GM10266 (cell line): ENCODE results near the gene MINDY3.
A peak's percentile ranks its signal among the peaks of the same experiment; 100 is the strongest.

ENCODE experiments used
- DNase-seq: peaks from one replicate; pipeline ENCODE4 v3.0.0; 2012; ENCODE audit errors: extremely low spot score
- TF ChIP-seq, protein P1 (sequence below): IDR thresholded peaks from 2 replicates; pipeline ENCODE4 v1.5.1; 2012; ENCODE audit warnings: mild to moderate bottlenecking, low read depth; ENCODE audit not compliant: control insufficient read depth, insufficient read depth; ENCODE audit errors: missing control alignments

MINDY3 gene

DNA sequence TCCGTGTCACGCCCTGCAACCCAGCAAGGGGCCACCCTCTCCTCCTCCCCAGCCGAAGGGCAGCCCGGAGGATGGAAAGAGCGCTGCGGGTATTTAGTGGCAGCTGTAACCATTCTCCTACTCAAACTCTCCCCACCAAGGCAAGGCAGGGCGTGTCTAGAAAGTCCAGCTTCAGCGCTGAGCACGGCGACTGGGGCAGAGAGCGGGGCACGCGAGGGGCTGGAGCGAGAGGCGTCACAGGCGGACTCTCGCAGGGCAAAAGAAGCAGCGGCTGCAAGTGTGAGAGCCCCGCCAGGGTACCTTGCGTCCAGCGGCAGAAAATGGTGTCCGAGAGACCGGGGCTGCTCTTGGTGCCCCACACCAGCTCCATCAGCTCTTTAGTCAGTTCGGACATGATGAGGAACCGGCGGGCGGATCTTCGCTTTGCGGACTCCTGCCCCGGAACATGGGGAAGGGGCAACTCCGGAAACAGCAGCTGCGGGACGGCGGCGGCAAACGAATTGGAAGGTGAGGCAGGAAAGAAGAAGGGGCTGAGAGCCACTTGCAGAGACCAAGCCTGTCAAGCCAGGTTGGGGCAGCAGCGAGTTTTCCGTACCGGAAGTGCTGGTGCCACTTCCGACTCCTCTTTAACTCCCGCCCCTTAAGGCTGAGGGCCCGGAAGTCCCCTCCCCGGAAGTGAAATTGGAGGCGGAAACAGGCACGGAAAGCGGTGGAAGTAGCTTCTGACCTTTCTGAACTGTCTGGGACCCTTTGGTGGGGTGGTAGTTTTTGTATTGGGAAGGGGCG, at the start of gene MINDY3:
TSS of gene MINDY3 (minus strand) at position 602 of the 786 bp plus-strand sequence. CDS start at position 394, 208 bp downstream.
- TF ChIP-seq, protein P1, sequence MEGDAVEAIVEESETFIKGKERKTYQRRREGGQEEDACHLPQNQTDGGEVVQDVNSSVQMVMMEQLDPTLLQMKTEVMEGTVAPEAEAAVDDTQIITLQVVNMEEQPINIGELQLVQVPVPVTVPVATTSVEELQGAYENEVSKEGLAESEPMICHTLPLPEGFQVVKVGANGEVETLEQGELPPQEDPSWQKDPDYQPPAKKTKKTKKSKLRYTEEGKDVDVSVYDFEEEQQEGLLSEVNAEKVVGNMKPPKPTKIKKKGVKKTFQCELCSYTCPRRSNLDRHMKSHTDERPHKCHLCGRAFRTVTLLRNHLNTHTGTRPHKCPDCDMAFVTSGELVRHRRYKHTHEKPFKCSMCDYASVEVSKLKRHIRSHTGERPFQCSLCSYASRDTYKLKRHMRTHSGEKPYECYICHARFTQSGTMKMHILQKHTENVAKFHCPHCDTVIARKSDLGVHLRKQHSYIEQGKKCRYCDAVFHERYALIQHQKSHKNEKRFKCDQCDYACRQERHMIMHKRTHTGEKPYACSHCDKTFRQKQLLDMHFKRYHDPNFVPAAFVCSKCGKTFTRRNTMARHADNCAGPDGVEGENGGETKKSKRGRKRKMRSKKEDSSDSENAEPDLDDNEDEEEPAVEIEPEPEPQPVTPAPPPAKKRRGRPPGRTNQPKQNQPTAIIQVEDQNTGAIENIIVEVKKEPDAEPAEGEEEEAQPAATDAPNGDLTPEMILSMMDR, result no peak
- DNase-seq, result peak; percentile 64

DNA sequence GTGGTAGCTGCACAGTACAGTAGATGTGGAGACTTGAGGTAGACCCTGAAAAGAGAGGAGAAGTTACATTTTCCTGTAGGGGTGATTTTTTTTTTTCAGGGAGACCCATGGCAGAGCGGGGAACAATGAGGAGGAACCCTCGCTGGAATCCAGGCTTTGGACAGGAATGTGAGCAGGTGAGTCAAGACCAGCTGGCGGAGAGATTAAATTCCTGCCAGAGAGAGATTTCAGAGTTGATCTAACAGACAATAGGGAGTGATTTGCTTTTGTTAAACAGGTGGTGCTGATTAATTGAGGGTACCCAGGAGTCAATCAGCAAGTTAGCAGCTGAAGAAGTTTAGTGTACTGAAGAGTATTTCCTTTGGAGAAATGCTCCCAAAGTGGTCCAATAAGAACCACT, 41.6 kb upstream of the MINDY3 start:
- DNase-seq, result no peak
- TF ChIP-seq, protein P1, result no peak

DNA sequence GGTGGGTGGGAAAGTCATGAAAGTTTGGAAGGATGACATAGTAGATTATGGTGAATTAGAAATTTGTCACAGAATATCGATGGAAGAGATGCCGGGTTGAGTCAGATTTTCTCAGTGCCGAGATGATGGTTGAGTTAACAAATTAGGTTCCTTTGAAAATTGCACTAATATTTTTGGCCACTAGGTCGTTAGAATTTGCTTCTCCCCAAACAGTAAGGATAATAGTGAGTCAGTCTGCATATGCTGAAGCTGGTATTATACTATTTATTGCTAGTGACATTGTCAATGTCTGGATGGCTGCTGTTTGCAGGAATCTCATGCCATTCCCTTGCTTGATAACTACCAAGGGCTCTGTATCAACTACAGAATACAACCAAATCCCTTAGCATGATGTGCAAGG, 37.7 kb upstream of the MINDY3 start:
- TF ChIP-seq, protein P1, result no peak
- DNase-seq, result no peak

DNA sequence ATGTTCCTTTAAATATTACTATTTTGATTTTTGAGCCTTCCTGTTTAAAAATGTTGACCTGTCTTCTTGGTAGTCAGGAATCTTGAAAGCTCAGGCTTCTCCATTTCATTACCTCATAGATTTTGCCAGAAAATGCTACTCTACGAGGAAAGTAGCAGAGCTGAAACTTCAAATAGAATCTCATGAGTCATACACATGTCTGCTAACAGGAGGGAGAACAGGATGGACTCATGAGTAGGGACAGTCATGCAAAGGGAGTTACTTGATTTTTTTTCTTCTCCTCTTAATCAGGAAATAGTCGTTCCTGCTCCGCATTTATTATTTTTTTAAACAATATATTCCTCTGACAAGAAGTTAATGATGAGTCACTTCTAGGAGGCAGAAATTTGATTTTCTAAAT, 37.0 kb upstream of the MINDY3 start:
- no peak for DNase-seq
- TF ChIP-seq, protein P1, result no peak

DNA sequence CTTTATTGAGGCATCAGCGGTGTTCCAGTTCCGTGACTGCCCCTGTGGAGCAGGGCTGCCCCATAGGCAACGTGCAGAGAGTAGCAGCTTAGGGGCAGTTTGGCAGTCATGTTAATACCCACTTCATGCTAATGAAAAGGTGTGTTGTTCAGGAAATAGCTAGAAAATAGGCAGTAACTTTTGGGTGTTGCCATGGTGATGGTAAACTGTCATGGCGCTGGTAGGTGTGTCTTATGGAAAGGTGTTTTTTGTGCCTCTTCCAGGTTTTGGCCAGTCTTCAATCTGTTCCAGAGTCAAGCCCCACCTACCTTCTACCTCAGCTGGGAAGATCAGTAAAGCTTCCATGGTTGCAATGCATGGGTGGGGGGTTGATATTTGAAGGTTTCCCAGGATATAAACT, 36.3 kb upstream of the MINDY3 start:
- DNase-seq, result no peak
- TF ChIP-seq, protein P1, result no peak

DNA sequence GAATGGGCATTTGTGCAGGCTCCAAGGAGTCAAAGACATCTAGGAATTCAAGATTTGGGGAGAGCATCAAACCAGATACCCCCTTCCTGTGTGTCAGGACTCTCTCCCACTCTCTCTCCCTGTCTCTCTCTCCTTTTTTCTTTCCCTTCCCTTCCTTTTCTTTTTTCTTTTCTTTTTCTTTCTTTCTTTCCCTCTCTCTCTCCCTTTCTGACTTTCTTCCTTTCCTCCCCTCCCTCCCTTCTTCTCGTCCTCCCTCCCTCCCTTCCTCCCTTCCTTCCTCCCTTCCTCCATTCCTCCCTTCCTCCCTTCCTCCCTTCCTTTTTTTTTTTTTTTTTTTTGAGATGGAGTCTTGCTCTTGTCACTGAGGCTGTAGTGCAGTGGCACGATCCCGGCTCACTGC, 24.1 kb upstream of the MINDY3 start:
- TF ChIP-seq, protein P1, result no peak
- DNase-seq, result no peak

DNA sequence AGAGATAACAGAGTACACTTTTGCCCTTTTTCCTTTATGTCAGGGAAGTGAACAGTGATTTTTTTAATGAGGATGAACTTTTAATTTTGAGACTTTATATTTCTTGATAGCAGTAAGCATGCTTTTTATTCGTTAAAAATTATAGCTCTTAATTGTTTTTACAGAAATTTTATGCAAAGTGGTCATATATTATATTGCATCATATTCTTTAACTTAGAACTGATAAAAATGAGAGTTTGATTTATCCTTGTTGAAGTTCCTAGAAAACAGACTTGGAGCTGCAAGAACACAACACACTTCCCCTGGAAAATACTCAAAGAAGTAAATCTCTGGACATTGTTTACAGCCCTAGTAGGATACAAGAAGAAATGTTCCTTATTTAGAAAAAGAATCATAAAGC, 21.2 kb upstream of the MINDY3 start:
- TF ChIP-seq, protein P1, result no peak
- DNase-seq, result no peak
